Vagina (tissue), 2 donors: Measurements from ENCODE around the gene IFIT2.

Source experiments
- POLR2A ChIP-seq, 2 donors: fragments of 450-650 bp; IDR thresholded peaks; one replicate each; pipeline ENCODE4 v1.6.1; 2017; ENCODE audit warnings: antibody characterized with exemption in 2 of 2, mild to moderate bottlenecking in 2 of 2, moderate library complexity in 2 of 2
- POLR2AphosphoS5 ChIP-seq, 2 donors: sonication (generic); formaldehyde crosslinking; IDR thresholded peaks; one replicate each; pipeline ENCODE4 v1.9.0; 2017; ENCODE audit warnings: antibody characterized with exemption in 2 of 2, mild to moderate bottlenecking in 2 of 2, low read depth in 1 of 2; ENCODE audit not compliant: insufficient read depth in 1 of 2

DNA sequence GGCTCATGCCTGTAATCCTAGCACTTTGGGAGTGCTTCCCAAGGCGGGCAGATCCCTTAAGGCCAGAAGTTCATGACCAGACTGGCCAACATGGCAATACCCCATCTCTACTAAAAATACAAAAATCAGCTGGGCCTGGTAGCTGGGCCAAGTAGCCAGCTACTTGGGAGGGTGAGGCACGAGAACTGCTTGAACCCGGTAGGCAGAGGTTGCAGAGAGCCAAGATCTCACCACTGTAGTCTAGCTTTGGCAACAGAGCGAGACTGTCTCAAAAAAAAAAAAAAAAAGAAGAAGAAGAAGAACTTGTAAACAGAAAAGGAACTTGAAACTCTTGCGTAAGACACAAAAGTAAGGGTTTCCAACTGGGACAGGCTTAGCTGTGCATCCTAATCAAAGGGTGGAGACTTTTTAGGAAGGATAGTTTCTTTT, 5.6 kb upstream of the IFIT2 start:
- peak in 1 of 2 donors; percentile 87 for TF ChIP-seq POLR2AphosphoS5 (IDR thresholded peaks at IDR 0.05; ENCODE audit: insufficient read depth in 1 of 2, low read depth in 1 of 2)
- no peak for TF ChIP-seq POLR2A (IDR thresholded peaks at IDR 0.05)
